Activated CD8-positive, alpha-beta memory T cell treated with anti-CD3 and anti-CD28 coated beads for 36 hours (primary cell): ENCODE measurements around the gene CCNB3. TPM values are rescaled to one million over a fixed set of nuclear protein-coding genes. Genes with fewer than 3 reads are reported as not detected.

Source experiments
- CTCF ChIA-PET: fragments of 350-600 bp; sonication (Branson Sonifier 250); formaldehyde crosslinking; loops from one replicate; lab custom pipeline; 2021; ENCODE audit warnings: antibody characterized with exemption; lab: Charles Lee
- POLR2A ChIA-PET: fragments of 350-600 bp; sonication (Branson Sonifier 250); formaldehyde crosslinking; loops from one replicate; lab custom pipeline; 2021; ENCODE audit warnings: antibody characterized with exemption; lab: Charles Lee
- total RNA-seq, 2 experiments: library from RNA; stranded (reverse); gene quantifications; one replicate each; pipeline ENCODE4 v1.2.3, GENCODE V29; 2021

The CCNB3 gene, protein sequence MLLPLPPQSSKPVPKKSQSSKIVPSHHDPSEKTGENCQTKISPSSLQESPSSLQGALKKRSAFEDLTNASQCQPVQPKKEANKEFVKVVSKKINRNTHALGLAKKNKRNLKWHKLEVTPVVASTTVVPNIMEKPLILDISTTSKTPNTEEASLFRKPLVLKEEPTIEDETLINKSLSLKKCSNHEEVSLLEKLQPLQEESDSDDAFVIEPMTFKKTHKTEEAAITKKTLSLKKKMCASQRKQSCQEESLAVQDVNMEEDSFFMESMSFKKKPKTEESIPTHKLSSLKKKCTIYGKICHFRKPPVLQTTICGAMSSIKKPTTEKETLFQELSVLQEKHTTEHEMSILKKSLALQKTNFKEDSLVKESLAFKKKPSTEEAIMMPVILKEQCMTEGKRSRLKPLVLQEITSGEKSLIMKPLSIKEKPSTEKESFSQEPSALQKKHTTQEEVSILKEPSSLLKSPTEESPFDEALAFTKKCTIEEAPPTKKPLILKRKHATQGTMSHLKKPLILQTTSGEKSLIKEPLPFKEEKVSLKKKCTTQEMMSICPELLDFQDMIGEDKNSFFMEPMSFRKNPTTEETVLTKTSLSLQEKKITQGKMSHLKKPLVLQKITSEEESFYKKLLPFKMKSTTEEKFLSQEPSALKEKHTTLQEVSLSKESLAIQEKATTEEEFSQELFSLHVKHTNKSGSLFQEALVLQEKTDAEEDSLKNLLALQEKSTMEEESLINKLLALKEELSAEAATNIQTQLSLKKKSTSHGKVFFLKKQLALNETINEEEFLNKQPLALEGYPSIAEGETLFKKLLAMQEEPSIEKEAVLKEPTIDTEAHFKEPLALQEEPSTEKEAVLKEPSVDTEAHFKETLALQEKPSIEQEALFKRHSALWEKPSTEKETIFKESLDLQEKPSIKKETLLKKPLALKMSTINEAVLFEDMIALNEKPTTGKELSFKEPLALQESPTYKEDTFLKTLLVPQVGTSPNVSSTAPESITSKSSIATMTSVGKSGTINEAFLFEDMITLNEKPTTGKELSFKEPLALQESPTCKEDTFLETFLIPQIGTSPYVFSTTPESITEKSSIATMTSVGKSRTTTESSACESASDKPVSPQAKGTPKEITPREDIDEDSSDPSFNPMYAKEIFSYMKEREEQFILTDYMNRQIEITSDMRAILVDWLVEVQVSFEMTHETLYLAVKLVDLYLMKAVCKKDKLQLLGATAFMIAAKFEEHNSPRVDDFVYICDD (N-terminal part only)
- under 1 TPM; 0.38 to 0.65 TPM for total RNA-seq

DNA sequence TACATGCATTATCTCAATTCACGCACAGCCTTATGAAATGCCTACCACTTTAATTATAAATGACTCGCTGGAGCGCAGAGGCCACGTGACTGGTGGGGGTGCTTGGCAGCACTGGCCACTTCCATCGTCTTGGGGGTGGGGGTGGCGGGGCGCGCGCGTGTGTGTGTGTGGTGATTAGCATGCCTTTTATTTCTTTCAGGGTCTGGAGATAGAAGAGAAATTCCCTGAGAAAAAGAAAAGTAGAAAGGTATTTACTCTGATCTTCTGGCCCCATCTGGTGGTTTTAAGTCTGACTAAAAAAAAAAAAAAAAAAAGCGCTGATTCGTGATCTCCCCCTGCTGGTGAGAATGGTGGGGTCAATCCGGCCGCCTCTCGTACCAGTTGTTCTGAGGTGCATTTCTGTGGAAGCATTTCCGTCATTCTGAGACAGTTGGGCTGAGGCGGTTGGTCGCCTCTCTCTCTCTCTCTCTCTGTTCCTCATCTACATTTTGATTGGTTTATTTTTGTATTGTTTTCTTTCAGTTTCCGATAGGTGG lies at the start of gene CCNB3:
Gene CCNB3, plus strand, starts transcription at position 402 of the 536 bp plus-strand sequence. CDS start 80,399 bp downstream, outside the sequence.
- POLR2A ChIA-PET: interaction anchor here (0.6 to 0.7 kb wide), 4 partner anchors 87 to 351 kb away, joined by 3 to 10 read pairs (median 5); no protein-coding TSS in a partner anchor
- CTCF ChIA-PET: interaction anchor here (0.6 to 0.8 kb wide), 2 partner anchors 34 to 45 kb away, joined by 3 read pairs; no protein-coding TSS in a partner anchor

DNA sequence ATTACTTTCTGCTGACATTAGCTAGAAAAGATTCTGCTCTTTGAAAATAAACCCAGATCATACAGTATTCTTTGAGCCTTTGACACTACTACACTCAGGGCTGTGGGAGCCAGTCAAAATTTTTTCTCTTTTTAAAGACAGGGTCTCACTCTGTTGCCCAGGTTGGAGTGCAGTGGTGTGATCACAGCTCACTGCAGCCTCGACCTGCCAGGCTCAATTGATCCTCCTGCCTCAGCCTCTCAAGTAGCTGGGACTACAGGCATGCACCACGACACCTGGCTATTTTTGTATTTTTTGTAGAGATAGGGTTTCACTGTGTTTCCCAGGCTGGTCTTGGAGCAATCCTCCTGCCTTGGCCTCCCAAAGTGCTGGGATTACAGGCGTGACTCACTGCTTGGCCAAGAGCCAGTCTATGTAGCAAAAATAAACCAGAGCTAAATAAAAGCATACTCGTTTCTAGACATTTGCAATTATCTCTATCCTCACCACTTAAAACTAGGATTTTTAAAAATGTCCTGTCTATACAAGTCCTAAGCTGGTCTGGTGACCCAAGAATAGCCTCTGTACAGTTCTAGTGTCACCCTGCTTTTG lies 46.9 kb upstream of the CCNB3 start:
- POLR2A ChIA-PET: no interaction called here
- CTCF ChIA-PET: no interaction called here

DNA sequence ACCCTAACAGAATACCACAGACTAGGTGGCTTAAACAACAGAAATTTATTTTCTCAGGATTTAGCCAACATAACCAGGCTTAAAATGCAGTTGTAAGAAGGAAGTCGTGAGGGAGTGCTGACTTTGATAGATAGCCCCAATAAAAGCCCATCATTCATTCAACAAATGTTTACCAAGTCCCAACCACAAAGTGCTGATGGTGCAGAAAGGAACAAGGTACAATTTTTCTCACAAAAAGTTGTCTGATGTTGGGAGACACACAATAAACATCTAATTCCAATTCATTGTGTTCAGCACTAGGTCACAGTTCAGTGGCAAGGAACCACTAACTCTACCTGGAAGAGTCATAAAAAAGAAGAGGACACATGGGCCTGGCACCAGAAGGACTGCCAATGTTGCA lies 46.0 kb upstream of the CCNB3 start:
- ChIA-PET POLR2A (no interaction called here), CTCF (no interaction called here)

DNA sequence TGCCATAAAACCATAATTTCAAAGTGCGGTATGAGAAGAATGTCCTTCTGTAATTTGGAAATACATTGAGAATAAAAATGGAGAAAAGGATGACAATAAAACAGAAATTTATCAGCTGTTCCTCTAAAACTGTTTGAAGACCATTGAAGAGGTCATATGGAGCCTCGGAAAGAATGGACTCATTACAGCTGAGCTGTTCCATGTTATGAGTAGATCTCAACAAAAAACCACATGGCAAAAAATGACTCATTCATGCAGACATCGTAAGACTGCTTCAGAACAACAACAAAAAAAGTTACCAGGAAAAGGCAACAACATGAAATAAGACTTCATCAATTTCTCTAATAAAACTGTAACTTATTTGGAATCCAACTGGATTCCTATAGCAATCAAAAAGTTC lies 43.4 kb upstream of the CCNB3 start:
- ChIA-PET CTCF (no interaction called here), POLR2A (no interaction called here)

DNA sequence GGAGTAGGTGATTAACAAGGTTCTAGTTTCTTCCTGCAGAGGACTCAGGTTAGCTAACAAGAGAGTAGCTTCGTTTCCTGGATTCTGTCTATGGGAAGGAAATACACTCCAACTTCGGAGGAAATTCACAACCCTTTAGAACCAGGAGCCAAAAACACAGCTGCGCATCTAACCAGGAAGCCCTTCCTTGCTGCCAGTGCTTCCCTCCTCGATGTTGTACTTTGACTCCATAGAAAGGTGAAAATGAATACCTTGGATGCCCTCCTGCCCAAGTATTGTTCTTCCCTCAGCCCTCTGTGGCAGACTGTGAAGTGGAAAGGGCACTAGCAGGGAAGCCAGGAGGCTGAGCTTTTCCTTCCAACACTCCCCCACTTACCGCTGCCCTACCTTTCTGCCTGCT lies 38.8 kb upstream of the CCNB3 start:
- ChIA-PET POLR2A (no interaction called here), CTCF (no interaction called here)

DNA sequence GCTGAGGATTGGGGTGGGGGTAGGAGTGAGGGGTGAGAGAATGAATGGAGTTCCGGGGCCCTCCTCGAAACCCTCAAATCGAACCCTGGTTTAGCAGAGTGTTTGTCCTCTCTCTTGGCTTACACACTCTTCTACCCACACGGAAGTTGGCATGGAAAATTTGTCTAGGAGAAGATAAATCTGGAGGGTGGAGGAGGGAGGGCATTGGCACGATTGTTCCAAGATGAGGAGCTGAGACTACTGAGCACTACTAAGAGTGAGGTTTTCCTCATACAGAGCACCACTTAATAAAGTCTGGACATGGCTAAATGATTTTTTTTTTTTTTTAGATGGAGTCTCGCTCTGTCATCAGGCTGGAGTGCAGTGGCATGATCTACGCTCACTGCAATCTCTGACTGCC lies 37.2 kb upstream of the CCNB3 start:
- ChIA-PET POLR2A (no interaction called here), CTCF (no interaction called here)

DNA sequence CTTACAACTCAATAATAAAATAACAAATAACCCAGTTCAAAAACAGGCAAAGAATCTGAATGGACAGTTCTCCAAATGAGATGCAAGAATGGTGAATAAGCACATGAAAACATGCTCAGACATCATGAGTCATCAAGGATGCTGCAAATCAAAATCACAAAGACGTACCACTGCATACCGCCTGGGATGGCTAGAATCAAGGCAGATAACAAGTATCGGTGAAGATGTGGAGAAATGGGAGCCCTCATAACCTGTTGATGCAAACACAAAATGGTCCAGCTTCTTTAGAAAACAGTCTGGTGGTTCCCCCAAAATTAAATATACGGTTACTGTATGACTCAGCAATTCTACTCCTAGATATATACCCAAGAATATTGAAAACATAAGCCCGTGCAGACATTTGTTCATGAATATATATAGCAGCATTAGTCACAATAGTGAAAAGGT lies 36.3 kb upstream of the CCNB3 start:
- ChIA-PET CTCF (no interaction called here), POLR2A (no interaction called here)

DNA sequence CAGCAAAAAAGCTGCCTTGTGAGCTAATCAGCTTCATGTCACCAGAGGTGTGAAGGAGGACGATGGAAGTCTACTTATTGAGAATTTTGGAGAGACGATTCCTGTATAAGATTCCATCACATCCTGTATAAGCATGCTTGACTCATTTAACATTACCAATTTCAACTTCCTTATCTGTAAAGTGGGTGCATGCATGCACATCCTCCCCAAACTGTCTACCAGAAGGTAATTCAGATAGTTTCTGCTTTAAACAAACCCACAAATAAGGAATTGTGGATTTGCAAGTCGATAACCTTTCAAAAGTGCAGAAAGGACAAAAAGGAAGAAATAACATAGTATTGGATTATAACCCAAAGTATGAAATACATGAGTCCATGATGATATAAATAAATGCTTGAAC lies 34.8 kb upstream of the CCNB3 start:
- ChIA-PET POLR2A (no interaction called here), CTCF (no interaction called here)

- ChIA-PET CTCF (no interaction called here), POLR2A (no interaction called here)
Observed at GRCh38 chrX:50180073-50180940, 24.3 kb upstream of the CCNB3 start.

GRCh38 chrX:50183891-50184290 lies 20.7 kb upstream of the CCNB3 start:
- ChIA-PET POLR2A (no interaction called here), CTCF (no interaction called here)

DNA sequence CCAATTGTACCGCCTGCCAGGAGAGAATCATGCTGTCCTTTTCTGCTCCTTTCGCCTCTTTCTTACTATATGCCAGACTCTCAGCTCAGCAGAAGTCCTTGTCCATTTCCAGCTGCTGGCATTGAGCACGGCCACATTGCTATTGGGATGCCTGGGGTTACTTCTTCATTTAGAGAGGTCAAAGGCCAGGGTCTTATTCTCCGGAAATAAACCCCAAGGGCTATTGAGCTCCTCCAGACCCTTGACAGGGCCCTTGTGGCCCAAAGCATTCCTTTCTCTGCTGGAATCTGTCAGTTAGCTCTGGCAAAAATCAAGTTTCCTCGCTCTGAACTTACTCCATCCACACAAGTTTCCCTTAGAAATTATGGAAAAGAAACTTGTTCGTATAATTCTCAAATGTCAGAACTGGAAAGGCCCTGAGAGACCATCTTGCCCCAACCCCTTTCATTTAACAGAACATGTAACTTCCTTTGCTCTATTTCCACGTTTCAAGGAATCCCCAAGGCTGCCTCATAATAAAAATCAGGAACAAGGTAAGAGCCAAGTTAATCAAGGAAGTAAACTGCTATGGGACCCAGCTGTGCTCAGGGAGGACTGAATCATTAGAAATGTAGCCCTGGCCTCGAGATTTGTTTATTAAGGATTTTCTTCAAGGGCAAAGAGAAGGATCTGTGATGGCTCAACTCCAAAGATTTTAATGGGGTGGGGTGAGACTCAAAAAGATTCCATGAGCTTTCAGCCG lies 15.5 kb upstream of the CCNB3 start:
- ChIA-PET CTCF (no interaction called here), POLR2A (no interaction called here)

DNA sequence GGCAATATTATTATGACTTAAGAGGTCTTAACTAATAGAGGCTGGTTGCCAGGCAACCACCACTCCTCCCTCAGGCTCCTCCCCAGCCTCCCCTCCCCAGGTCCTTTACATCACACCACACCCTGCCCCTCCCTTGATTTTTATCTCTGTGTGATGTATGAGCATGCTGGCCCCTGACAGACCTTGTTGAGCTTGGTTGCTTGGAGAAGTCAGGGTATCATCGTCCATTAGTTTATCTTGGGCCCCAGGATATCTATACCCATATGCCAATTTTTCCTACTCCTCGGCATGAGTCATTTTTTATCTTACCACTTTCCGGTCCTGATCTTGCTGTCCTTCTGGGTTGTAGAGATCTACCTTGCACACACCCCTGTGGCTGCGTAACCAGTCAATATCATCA lies 6.2 kb upstream of the CCNB3 start:
- POLR2A ChIA-PET: no interaction called here
- CTCF ChIA-PET: no interaction called here

DNA sequence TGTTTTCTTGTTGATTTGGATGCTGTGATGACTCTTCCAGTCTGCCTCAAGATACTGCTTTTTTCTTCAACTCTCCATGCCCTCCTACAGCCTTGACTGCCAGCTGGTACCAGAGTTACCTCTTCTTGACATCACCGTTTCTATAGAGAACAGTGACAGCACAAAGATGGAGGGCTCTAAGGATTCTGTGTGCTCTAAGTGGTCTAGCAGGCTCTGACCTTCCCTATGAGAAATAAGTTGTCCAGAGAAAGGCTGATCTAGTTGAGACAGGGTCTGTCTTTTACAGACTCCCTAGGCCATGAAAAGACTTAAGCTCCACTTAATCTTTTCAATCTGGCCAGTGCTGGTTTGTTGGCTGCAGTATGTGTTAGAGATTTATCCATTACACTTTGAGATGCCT lies 3.7 kb upstream of the CCNB3 start, which contains the start of gene AKAP4:
Gene AKAP4, minus strand, starts transcription at position 101 of the 400 bp plus-strand sequence. CDS start 118 bp downstream, outside the sequence.
- ChIA-PET POLR2A (no interaction called here), CTCF (no interaction called here)

GRCh38 chrX:50202539-50202938 lies 2.0 kb upstream of the CCNB3 start:
- ChIA-PET CTCF (no interaction called here), POLR2A (no interaction called here)

- POLR2A ChIA-PET: no interaction called here
- CTCF ChIA-PET: interaction anchor here (0.8 kb wide), 1 partner anchor 291 kb away, joined by 4 read pairs; no protein-coding TSS in a partner anchor
Observed at GRCh38 chrX:50206753-50207152, 2.2 kb downstream of the CCNB3 start.

- ChIA-PET CTCF (no interaction called here), POLR2A (no interaction called here)
Observed at GRCh38 chrX:50211510-50211909, 6.9 kb downstream of the CCNB3 start.

DNA sequence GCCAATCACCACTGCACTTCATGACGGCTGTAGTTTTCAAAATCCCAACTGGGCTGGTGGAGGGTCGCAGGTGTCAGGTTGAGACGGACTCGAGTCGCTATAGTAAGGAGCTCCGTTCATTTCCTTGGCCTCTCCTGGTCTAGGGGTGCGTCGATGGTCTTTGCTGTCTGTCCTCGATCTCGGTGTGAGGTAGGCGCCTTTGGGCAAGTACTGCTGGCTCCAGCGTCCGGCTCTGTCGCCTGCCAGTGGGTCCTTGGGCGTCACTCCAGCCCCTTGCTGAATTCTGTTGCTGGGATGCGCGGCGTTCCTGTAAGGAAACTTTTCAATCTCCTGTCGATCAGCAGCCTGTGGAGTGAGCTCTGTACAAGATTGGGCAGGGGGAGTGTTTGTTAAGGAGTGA lies 76.7 kb downstream of the CCNB3 start:
- ChIA-PET CTCF (no interaction called here), POLR2A (no interaction called here)
